UCSD-AML1 (cell line): ENCODE measurements around the gene EMC8.

Source experiments
- DNase-seq: peaks from one replicate; lab custom pipeline; 2025; ENCODE audit not compliant: unreplicated experiment; lab: John Stamatoyannopoulos, UW

Gene EMC8

GRCh38 chr16:85733155-85733838, 66.0 kb downstream of the EMC8 start:
- no peak for DNase-seq

DNA sequence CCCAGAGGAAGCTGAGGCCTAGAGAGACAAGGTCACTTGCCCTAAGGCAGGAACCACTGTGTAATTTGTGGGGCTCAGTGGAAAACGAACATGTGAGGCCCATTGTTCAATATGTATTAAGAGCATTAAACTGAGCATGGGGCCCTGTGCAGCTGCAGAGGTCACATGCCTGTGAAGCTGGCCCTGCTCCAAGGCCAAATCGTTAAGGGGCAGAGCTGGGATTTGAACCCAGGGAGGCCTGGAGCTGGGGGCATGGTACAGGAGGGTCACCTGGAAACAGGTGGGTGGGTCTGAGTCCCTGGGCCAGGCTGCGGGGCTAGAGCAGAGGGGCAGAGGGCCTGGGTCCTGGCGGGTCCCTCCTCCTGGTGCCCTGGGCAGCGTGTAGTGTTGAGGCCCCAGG, 68.2 kb downstream of the EMC8 start:
- no peak for DNase-seq

DNA sequence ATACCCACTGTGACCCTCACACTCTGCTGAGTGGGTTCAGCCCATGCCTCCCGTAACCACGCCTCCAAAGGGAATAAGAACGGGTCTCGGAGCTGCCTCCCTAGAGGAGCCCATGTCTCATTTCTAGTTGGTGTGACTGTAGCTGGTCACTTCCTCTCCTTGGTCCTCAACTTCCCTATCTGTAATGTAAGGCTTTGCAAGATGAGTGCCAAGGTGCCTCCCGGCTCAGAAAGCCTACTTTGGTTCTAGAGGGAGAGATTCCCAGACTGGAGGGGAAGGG, 69.2 kb downstream of the EMC8 start:
- no peak for DNase-seq

DNA sequence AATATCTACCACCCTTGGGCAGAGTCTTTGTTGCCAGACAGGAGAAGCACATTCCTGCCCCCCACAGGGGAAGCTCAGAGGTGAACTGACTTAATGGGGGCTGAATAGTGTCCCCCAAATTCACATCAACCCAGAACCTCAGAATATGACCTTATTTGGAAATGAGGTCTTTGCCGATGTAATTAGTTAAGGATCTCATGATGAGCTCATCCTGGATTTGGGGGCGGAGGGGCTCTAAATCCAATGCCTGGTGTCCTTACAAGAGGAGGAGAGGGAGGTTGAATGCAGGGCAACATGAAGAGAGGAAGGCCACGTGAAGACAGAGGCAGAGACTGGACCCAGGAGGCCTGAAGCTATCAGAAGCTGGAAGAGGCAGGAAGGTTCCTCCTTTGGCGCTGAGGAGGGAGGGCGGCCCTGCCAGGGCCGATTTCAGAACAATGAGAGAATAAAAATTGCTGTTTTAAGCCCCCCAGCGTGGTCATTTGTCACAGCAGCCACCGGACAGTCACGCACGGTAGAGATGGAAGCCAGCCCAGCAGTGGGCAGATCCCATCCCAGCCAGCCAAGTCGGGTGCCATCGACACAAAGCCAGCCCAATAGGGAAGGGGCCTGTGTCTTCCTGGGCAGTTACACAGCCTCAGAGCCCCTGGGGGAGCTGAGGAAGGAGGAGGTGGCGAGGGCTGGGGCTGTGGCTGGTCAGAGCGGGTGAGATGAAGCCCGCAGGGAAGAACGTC, 69.7 kb downstream of the EMC8 start:
- no peak for DNase-seq

DNA sequence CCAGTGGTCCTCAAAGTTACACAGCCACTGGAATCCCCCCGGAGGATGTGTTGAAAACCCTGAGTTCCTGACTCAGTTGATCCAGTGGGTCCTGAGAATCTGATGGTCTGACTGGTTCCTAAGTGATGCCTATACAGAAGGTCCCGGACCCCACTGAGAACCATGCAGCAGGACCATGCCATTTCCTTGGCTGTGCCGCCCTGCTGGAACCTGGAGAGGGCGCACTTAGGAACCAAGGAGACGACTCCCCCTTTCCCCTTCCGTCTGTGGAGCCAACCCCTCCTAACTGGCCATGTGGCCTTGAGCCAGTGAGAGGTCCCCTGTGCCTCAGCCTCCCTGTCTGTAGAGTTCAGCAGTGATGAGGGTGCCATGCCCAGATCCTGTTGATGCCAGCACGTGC, 70.5 kb downstream of the EMC8 start:
- no peak for DNase-seq
